HG02840 (cell line): ENCODE results near the gene GAS6.
"Not testable (repeated sequence)": the region's sequence is repeated elsewhere in the genome, so short reads cannot be mapped to it uniquely, and the experiment has no call there.

Experiments
- ATAC-seq: cut with Tn5 transposase; IDR thresholded peaks from one replicate; pipeline ENCODE4 v1.9.1; 2021; ENCODE audit warnings: mild to moderate bottlenecking, moderate library complexity, moderate number of reproducible peaks; ENCODE audit not compliant: unreplicated experiment, low FRiP score

Gene GAS6

GRCh38 chr13:113863524-113864272 lies at the start of gene GAS6:
GAS6 (minus strand) TSS chr13:113864076; CDS start chr13:113863920, 156 bp downstream.
- ATAC-seq, result no peak

- not testable (repeated sequence) for ATAC-seq
These were observed 49.5 kb upstream of the GAS6 start for GRCh38 chr13:113913408-113913807.

GRCh38 chr13:113912596-113912995 lies 48.7 kb upstream of the GAS6 start:
- no peak for ATAC-seq

GRCh38 chr13:113907635-113908617 lies 44.0 kb upstream of the GAS6 start:
- ATAC-seq, result no peak

- no peak for ATAC-seq
These were observed 42.7 kb upstream of the GAS6 start for GRCh38 chr13:113906571-113906970.

- no peak for ATAC-seq
These were observed 42.1 kb upstream of the GAS6 start for GRCh38 chr13:113905942-113906341.

- no peak for ATAC-seq
These were observed 41.1 kb upstream of the GAS6 start for GRCh38 chr13:113905018-113905417.

- no peak for ATAC-seq
These were observed 40.5 kb upstream of the GAS6 start for GRCh38 chr13:113904411-113904810.

- ATAC-seq, result no peak
These were observed 40.0 kb upstream of the GAS6 start for GRCh38 chr13:113903912-113904311.

- ATAC-seq, result no peak
These were observed 39.3 kb upstream of the GAS6 start for GRCh38 chr13:113902986-113903775.

GRCh38 chr13:113902481-113902880 lies 38.6 kb upstream of the GAS6 start:
- no peak for ATAC-seq

- no peak for ATAC-seq
These were observed 37.8 kb upstream of the GAS6 start for GRCh38 chr13:113901642-113902041.

GRCh38 chr13:113901231-113901630 lies 37.4 kb upstream of the GAS6 start:
- no peak for ATAC-seq

- ATAC-seq, result no peak
These were observed 36.8 kb upstream of the GAS6 start for GRCh38 chr13:113900646-113901045.

- no peak for ATAC-seq
These were observed 34.5 kb upstream of the GAS6 start for GRCh38 chr13:113898391-113898790.

GRCh38 chr13:113897966-113898365 lies 34.1 kb upstream of the GAS6 start:
- ATAC-seq, result no peak

GRCh38 chr13:113897161-113897560 lies 33.3 kb upstream of the GAS6 start:
- no peak for ATAC-seq

GRCh38 chr13:113895436-113895835 lies 31.6 kb upstream of the GAS6 start:
- no peak for ATAC-seq

- ATAC-seq, result no peak
These were observed 27.1 kb upstream of the GAS6 start for GRCh38 chr13:113890774-113891480.

- ATAC-seq, result no peak
These were observed 25.6 kb upstream of the GAS6 start for GRCh38 chr13:113889467-113889866.
